OCI-LY7 (cell line): Measurements from ENCODE around the gene CCT6A. TPM values are rescaled to one million over a fixed set of nuclear protein-coding genes. Genes with fewer than 3 reads are reported as not detected.
A peak's percentile ranks its signal among the peaks of the same experiment; 100 is the strongest.
"Not testable (repeated sequence)": the region's sequence is repeated elsewhere in the genome, so short reads cannot be mapped to it uniquely, and the experiment has no call there.

Experiments
- BruUV-seq: library from RNA; stranded (reverse); fragments of 400-500 nt; replicated peaks from 2 replicates; lab custom pipeline; 2021; lab: Mats Ljungman, UMichigan
- CTCF ChIA-PET: fragments of 300-600 bp; sonication (Branson Sonifier 250); formaldehyde crosslinking; loops from one replicate; lab custom pipeline; 2022; ENCODE audit warnings: antibody characterized with exemption; ENCODE audit not compliant: unreplicated experiment; lab: Charles Lee
- POLR2A ChIA-PET: fragments of 300-600 bp; sonication (Branson Sonifier 250); formaldehyde crosslinking; loops from one replicate; lab custom pipeline; 2022; ENCODE audit warnings: antibody characterized with exemption; lab: Charles Lee
- DNase-seq: peaks from one replicate; pipeline ENCODE4 v3.0.0-alpha.2; 2015; ENCODE audit warnings: low spot score
- H2AFZ ChIP-seq: fragments of 200-600 bp; sonication (generic), shearing (Covaris generic); 2 replicates; pipeline ENCODE4 v1.6.1; 2014; ENCODE audit warnings: mild to moderate bottlenecking, antibody characterized with exemption, low read length, moderate library complexity
- H3K27ac ChIP-seq: fragments of 200-600 bp; sonication (generic); 2 replicates; pipeline ENCODE4 v1.5.1; 2014; ENCODE audit warnings: mixed run types, low read depth, mild to moderate bottlenecking, moderate library complexity, low read length, inconsistent platforms; ENCODE audit not compliant: poor library complexity, severe bottlenecking
- H3K36me3 ChIP-seq: fragments of 200-600 bp; sonication (generic); 2 replicates; pipeline ENCODE4 v1.6.1; 2014; ENCODE audit warnings: mild to moderate bottlenecking, antibody characterized with exemption, low read length, moderate library complexity, mixed read lengths; ENCODE audit not compliant: insufficient read depth
- H3K4me1 ChIP-seq: fragments of 200-600 bp; sonication (generic); 2 replicates; pipeline ENCODE4 v1.5.1; 2014; ENCODE audit warnings: mild to moderate bottlenecking, low read length; ENCODE audit not compliant: insufficient read depth, poor library complexity, severe bottlenecking
- H3K4me2 ChIP-seq: fragments of 200-600 bp; sonication (generic); 2 replicates; pipeline ENCODE4 v1.6.1; 2014; ENCODE audit warnings: mild to moderate bottlenecking, low read length
- H3K4me3 ChIP-seq: fragments of 200-600 bp; sonication (generic); 2 replicates; pipeline ENCODE4 v1.5.1; 2014; ENCODE audit warnings: mild to moderate bottlenecking, low read depth, low read length; ENCODE audit not compliant: poor library complexity, severe bottlenecking
- H3K79me2 ChIP-seq: fragments of 200-600 bp; sonication (generic); 2 replicates; pipeline ENCODE4 v1.6.1; 2016; ENCODE audit warnings: low read depth, mild to moderate bottlenecking, low read length, moderate library complexity, mixed read lengths; ENCODE audit not compliant: insufficient read depth
- H3K9me2 ChIP-seq: fragments of 200-600 bp; sonication (generic); 2 replicates; pipeline ENCODE4 v1.6.1; 2016; ENCODE audit warnings: mild to moderate bottlenecking, low read length, mixed read lengths; ENCODE audit not compliant: insufficient read depth
- H3K9me3 ChIP-seq: fragments of 200-600 bp; sonication (generic); 2 replicates; pipeline ENCODE4 v1.6.1; 2014; ENCODE audit warnings: mild to moderate bottlenecking, mixed run types, low read length, mixed read lengths
- H4K20me1 ChIP-seq: fragments of 200-600 bp; sonication (generic); 2 replicates; pipeline ENCODE4 v1.6.1; 2014; ENCODE audit warnings: mild to moderate bottlenecking, antibody characterized with exemption, low read length, moderate library complexity, mixed read lengths; ENCODE audit not compliant: insufficient read depth
- EZH2phosphoT487 ChIP-seq: fragments of 200-600 bp; sonication (generic); IDR thresholded peaks from 2 replicates; pipeline ENCODE4 v1.6.1; 2018; ENCODE audit warnings: low read depth, borderline replicate concordance, mild to moderate bottlenecking, mixed run types, antibody characterized with exemption, low read length, moderate library complexity, mixed read lengths
- intact Hi-C: fragments of 100-400 bp; cut with micrococcal nuclease; formaldehyde crosslinking; loops from one replicate; pipeline ENCODE4 v1.10.0; 2022; ENCODE audit not compliant: unreplicated experiment
- total RNA-seq, 2 experiments: library from RNA; depleted of rRNA in 1 of 2; stranded (reverse); fragments of >200 nt in 1 of 2; shearing (Covaris generic) in 1 of 2; gene quantifications; 2 replicates each; pipeline ENCODE4 v1.2.3, GENCODE V29; 2014 to 2022
- TF ChIP-seq, protein P1 (sequence below): fragments of 200-600 bp; sonication (generic); conservative IDR thresholded peaks from 2 replicates; pipeline ENCODE4 v1.5.1; 2014; ENCODE audit warnings: mild to moderate bottlenecking, antibody characterized with exemption, low read length, moderate library complexity, mixed read lengths

Gene CCT6A
- total RNA-seq, 2 experiments from 2014 or later = 151 to 219 TPM

DNA sequence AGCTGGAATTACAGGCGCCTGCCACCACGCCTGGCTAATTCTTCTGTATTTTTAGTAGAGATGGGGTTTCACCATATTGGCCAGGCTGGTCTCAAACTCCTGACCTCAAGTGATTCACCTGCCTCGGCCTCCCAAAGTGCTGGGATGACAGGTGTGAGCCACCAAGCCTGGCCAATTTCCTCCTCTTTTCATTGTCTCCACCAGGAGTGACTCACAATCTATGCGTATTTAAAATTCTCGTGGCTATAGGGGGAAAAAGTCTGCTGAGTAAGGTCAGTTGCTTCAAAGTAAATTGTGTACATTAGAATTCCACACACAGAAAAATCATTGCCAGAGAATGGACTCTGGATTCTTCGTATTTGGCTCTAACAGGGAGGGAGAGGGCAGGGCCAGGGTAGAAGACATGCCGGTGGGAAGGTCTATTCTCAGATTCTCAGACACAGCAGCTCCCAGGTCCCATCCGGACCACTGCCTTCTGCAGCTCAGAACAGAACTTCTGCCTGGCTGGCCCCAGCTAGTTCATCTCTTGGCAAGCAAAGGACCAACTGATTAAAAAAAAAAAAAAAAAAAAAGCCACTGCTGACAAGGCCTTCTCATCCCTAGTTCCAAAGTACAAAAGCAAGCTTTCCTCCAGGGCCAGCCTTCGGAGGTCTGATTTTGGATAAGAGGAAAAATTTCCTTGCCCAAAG lies 22.5 kb upstream of the CCT6A start:
- Histone ChIP-seq H3K4me2 (no peak overlapping the region), H3K4me3 (no peak overlapping the region), H3K9me3 (no peaks in the 10 kb centered on the region), H4K20me1 (no peaks in the 10 kb centered on the region), H2AFZ (no peak overlapping the region), H3K9me2 (no peaks in the 10 kb centered on the region), H3K4me1 (peaks cover 10% of the 10 kb centered on the region), H3K27ac (no peak overlapping the region), H3K36me3 (peaks cover 71% of the 10 kb centered on the region), H3K79me2 (peaks cover 6% of the 10 kb centered on the region; the same call in 1 of the 2 replicates)
- TF ChIP-seq, protein P1, sequence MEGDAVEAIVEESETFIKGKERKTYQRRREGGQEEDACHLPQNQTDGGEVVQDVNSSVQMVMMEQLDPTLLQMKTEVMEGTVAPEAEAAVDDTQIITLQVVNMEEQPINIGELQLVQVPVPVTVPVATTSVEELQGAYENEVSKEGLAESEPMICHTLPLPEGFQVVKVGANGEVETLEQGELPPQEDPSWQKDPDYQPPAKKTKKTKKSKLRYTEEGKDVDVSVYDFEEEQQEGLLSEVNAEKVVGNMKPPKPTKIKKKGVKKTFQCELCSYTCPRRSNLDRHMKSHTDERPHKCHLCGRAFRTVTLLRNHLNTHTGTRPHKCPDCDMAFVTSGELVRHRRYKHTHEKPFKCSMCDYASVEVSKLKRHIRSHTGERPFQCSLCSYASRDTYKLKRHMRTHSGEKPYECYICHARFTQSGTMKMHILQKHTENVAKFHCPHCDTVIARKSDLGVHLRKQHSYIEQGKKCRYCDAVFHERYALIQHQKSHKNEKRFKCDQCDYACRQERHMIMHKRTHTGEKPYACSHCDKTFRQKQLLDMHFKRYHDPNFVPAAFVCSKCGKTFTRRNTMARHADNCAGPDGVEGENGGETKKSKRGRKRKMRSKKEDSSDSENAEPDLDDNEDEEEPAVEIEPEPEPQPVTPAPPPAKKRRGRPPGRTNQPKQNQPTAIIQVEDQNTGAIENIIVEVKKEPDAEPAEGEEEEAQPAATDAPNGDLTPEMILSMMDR = no peak
- TF ChIP-seq EZH2phosphoT487 = no peak
- ChIA-PET POLR2A (interaction anchor here (0.6 to 0.8 kb wide), 2 partner anchors 22 to 774 kb away, joined by 3 to 6 read pairs; partner anchors contain the start of genes CCT6A and PSPH), CTCF (no interaction called here)
- intact Hi-C loops = no loop called here
- no TSS peak for BruUV-seq
- no peak for DNase-seq

DNA sequence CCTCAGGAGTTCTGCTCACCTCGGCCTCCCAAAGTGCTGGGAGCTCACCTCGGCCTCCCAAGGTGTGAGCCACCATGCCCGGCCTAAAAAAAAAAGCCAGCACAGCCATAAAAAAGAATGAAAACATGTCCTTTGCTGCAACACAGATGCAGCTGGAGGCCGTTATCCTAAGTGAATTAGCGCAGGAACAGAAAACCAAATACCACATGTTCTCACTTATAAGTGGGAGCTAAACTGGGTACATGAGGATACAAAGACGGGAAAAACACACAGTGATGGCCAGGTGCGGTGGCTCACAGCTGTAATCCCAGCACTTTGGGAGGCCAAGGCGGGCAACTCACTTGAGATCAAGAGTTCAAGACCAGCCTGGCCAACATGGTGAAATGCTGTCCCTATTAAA lies 21.2 kb upstream of the CCT6A start:
- no TSS peak for BruUV-seq
- intact Hi-C loops = no loop called here
- POLR2A ChIA-PET = interaction anchor here (0.6 to 0.9 kb wide), 4 partner anchors 17 to 1270 kb away, joined by 3 to 7 read pairs (median 4); partner anchors contain the start of gene SUMF2
- no peak for DNase-seq
- Histone ChIP-seq H4K20me1 (no peaks in the 10 kb centered on the region), H3K9me2 (no peaks in the 10 kb centered on the region), H3K4me3 (no peak overlapping the region), H3K4me1 (peaks cover 10% of the 10 kb centered on the region), H3K9me3 (no peaks in the 10 kb centered on the region), H2AFZ (no peak overlapping the region), H3K4me2 (no peak overlapping the region), H3K27ac (no peak overlapping the region), H3K36me3 (peaks cover 63% of the 10 kb centered on the region), H3K79me2 (peaks cover 6% of the 10 kb centered on the region; the same call in 1 of the 2 replicates)
- TF ChIP-seq, protein P1 = no peak
- TF ChIP-seq EZH2phosphoT487 = no peak
- CTCF ChIA-PET = no interaction called here

DNA sequence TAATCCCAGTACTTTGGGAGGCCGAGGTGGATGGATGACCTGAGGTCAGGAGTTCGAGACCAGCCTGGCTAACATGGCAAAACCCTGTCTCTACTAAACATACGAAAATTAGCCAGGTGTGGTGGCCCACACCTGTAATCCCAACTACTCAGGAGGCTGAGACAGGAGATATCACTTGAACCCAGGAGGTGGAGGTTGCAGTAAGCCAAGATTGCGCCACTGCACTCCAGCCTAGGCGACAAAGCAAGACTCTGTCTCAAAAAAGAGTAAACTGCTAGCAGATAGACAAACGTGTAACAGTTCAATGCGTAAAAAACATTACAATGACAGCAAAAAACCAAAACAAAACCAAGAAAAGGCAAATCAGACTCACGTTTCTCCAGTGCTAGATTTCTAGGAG lies 20.0 kb upstream of the CCT6A start:
- H3K4me1 ChIP-seq, H3K27ac ChIP-seq, CTCF ChIA-PET, H4K20me1 ChIP-seq, H2AFZ ChIP-seq, H3K4me3 ChIP-seq, H3K79me2 ChIP-seq, H3K9me2 ChIP-seq, DNase-seq, intact Hi-C loops, H3K4me2 ChIP-seq, BruUV-seq, H3K9me3 ChIP-seq: not testable (repeated sequence)
- POLR2A ChIA-PET = interaction anchor here (0.9 kb wide), 1 partner anchor 33 kb away, joined by 4 read pairs; the partner anchor contains the start of gene SUMF2
- peaks cover 52% of the 10 kb centered on the region for H3K36me3 ChIP-seq

DNA sequence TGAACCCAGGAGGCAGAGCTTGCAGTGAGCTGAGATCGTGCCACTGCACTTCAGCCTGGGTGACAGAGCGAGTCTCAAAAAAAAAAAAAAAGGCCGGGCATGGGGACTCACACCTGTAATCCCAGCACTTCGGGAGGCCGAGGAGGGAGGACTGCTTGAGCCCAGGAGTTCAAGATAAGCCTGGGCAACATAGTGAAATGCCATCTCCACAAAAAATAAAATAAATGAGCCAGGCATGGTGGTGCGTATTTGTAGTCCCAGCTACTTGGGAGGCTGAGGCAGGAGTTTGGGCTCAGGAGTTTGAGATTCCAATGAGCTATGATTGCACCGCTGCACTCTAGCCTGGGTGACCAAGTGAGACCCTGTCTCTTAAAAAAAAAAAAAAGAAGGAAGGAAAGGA lies 19.0 kb upstream of the CCT6A start:
- intact Hi-C loops, H3K27ac ChIP-seq, H2AFZ ChIP-seq, DNase-seq, H3K9me3 ChIP-seq, H3K9me2 ChIP-seq, BruUV-seq, H3K4me1 ChIP-seq, CTCF ChIA-PET, H4K20me1 ChIP-seq, H3K79me2 ChIP-seq: not testable (repeated sequence)
- Histone ChIP-seq H3K4me2 (peak overlapping the region; percentile 47; the same call in 1 of the 2 replicates), H3K4me3 (peak overlapping the region; percentile 43), H3K36me3 (peaks cover 43% of the 10 kb centered on the region)
- POLR2A ChIA-PET = interaction anchor here (0.6 to 2.2 kb wide), 2 partner anchors 19 to 1211 kb away, joined by 3 to 8 read pairs; partner anchors contain the start of gene PSPH
